Nephron progenitor cell (in vitro differentiated cells): ENCODE measurements around the gene UBE2I.
"Not testable (repeated sequence)": the region's sequence is repeated elsewhere in the genome, so short reads cannot be mapped to it uniquely, and the experiment has no call there.

Source experiments
- DNase-seq: peaks from one replicate; pipeline ENCODE4 v3.0.0; 2021
- H3K27ac Mint-ChIP-seq: 2 replicates; pipeline ENCODE4 v1.8.0; 2021; ENCODE audit warnings: mild to moderate bottlenecking, moderate library complexity, mixed read lengths
- H3K27me3 Mint-ChIP-seq: 2 replicates; pipeline ENCODE4 v1.8.0; 2021; ENCODE audit warnings: mild to moderate bottlenecking, low read depth, mixed read lengths; ENCODE audit not compliant: poor library complexity
- H3K36me3 Mint-ChIP-seq: 2 replicates; pipeline ENCODE4 v1.8.0; 2021; ENCODE audit warnings: low read depth, mixed read lengths
- H3K4me1 Mint-ChIP-seq: 2 replicates; pipeline ENCODE4 v1.8.0; 2021; ENCODE audit warnings: mixed read lengths
- H3K4me3 Mint-ChIP-seq: 2 replicates; pipeline ENCODE4 v1.8.0; 2021; ENCODE audit warnings: mild to moderate bottlenecking, moderate library complexity, mixed read lengths
- H3K9me3 Mint-ChIP-seq: 2 replicates; pipeline ENCODE4 v1.8.0; 2021; ENCODE audit warnings: mild to moderate bottlenecking, moderate library complexity, mixed read lengths
- CTCF ChIP-seq: fragments of 200-600 bp; sonication (generic); IDR thresholded peaks from 2 replicates; pipeline ENCODE4 v1.5.0; 2021; ENCODE audit warnings: antibody characterized with exemption

UBE2I gene

GRCh38 chr16:1271380-1271723 is 38.1 kb upstream of the UBE2I start:
- Mint-ChIP-seq H3K4me1 (peaks cover 16% of the 10 kb centered on the region), H3K36me3 (no peaks in the 10 kb centered on the region), H3K27ac (no peak overlapping the region), H3K27me3 (peaks cover 59% of the 10 kb centered on the region), H3K4me3 (no peak overlapping the region), H3K9me3 (peaks cover 5% of the 10 kb centered on the region)
- TF ChIP-seq CTCF: no peak
- no peak for DNase-seq

GRCh38 chr16:1271724-1272413 is 37.6 kb upstream of the UBE2I start:
- not testable (repeated sequence) for H3K4me3 Mint-ChIP-seq, DNase-seq, H3K9me3 Mint-ChIP-seq, H3K27ac Mint-ChIP-seq, H3K36me3 Mint-ChIP-seq
- peaks cover 54% of the 10 kb centered on the region for H3K27me3 Mint-ChIP-seq
- H3K4me1 Mint-ChIP-seq: peaks cover 16% of the 10 kb centered on the region

GRCh38 chr16:1272453-1273198 is 36.8 kb upstream of the UBE2I start:
- Mint-ChIP-seq H3K27ac (peak overlapping the region; percentile 9), H3K27me3 (peaks cover 49% of the 10 kb centered on the region), H3K4me1 (peaks cover 19% of the 10 kb centered on the region), H3K4me3 (no peak overlapping the region), H3K36me3 (no peaks in the 10 kb centered on the region), H3K9me3 (no peaks in the 10 kb centered on the region)
- no peak for TF ChIP-seq CTCF
- DNase-seq: no peak

GRCh38 chr16:1273816-1274215 is 35.6 kb upstream of the UBE2I start:
- DNase-seq: no peak
- H3K9me3 Mint-ChIP-seq: no peaks in the 10 kb centered on the region
- no peak overlapping the region for H3K27ac Mint-ChIP-seq
- peaks cover 30% of the 10 kb centered on the region for H3K4me1 Mint-ChIP-seq
- H3K36me3 Mint-ChIP-seq: no peaks in the 10 kb centered on the region
- TF ChIP-seq CTCF: no peak
- peaks cover 48% of the 10 kb centered on the region for H3K27me3 Mint-ChIP-seq
- no peak overlapping the region for H3K4me3 Mint-ChIP-seq

- no peaks in the 10 kb centered on the region for H3K9me3 Mint-ChIP-seq
- H3K4me3 Mint-ChIP-seq: no peak overlapping the region
- no peaks in the 10 kb centered on the region for H3K36me3 Mint-ChIP-seq
- H3K27me3 Mint-ChIP-seq: peaks cover 41% of the 10 kb centered on the region
- no peak for DNase-seq
- H3K4me1 Mint-ChIP-seq: peaks cover 36% of the 10 kb centered on the region
- no peak for TF ChIP-seq CTCF
- H3K27ac Mint-ChIP-seq: no peak overlapping the region
These were observed 34.7 kb upstream of the UBE2I start for GRCh38 chr16:1274767-1275166.

- H3K36me3 Mint-ChIP-seq: no peaks in the 10 kb centered on the region
- no peak for TF ChIP-seq CTCF
- H3K27ac Mint-ChIP-seq: peak overlapping the region; percentile 66
- no peak overlapping the region for H3K4me3 Mint-ChIP-seq
- no peak for DNase-seq
- H3K4me1 Mint-ChIP-seq: peaks cover 45% of the 10 kb centered on the region
- no peaks in the 10 kb centered on the region for H3K9me3 Mint-ChIP-seq
- H3K27me3 Mint-ChIP-seq: peaks cover 29% of the 10 kb centered on the region
These were observed 33.5 kb upstream of the UBE2I start for GRCh38 chr16:1275791-1276579.
